ELF-1 (cell line): ENCODE measurements around the gene PDE4B.

Experiments used
- DNase-seq: peaks from one replicate; pipeline ENCODE4 v3.0.0-alpha.2; 2016; ENCODE audit warnings: low read depth, low spot score

Gene PDE4B

GRCh38 chr1:66237722-66238479, 445.2 kb downstream of the PDE4B start:
- DNase-seq, result no peak

- no peak for DNase-seq
These were observed 447.1 kb downstream of the PDE4B start for GRCh38 chr1:66239834-66240233.

GRCh38 chr1:66240491-66241484, 448.1 kb downstream of the PDE4B start:
- no peak for DNase-seq

GRCh38 chr1:66242646-66243547, 450.2 kb downstream of the PDE4B start:
- peak; percentile 81 for DNase-seq

GRCh38 chr1:66243548-66244130, 450.9 kb downstream of the PDE4B start:
- DNase-seq, result no peak

- no peak for DNase-seq
These were observed 451.7 kb downstream of the PDE4B start for GRCh38 chr1:66244429-66244828.

- no peak for DNase-seq
These were observed 453.0 kb downstream of the PDE4B start for GRCh38 chr1:66245691-66246090.

GRCh38 chr1:66246351-66247269, 453.9 kb downstream of the PDE4B start:
- no peak for DNase-seq

- DNase-seq, result no peak
These were observed 454.9 kb downstream of the PDE4B start for GRCh38 chr1:66247415-66248208.

- no peak for DNase-seq
These were observed 455.6 kb downstream of the PDE4B start for GRCh38 chr1:66248257-66248656.

GRCh38 chr1:66248746-66249145, 456.1 kb downstream of the PDE4B start:
- no peak for DNase-seq

- DNase-seq, result no peak
These were observed 457.4 kb downstream of the PDE4B start for GRCh38 chr1:66250075-66250474.

- no peak for DNase-seq
These were observed 457.8 kb downstream of the PDE4B start for GRCh38 chr1:66250478-66250877.

GRCh38 chr1:66251546-66251945, 458.9 kb downstream of the PDE4B start:
- no peak for DNase-seq

- no peak for DNase-seq
These were observed 460.7 kb downstream of the PDE4B start for GRCh38 chr1:66253330-66253921.

GRCh38 chr1:66254785-66255184, 462.1 kb downstream of the PDE4B start:
- DNase-seq, result no peak

- no peak for DNase-seq
These were observed 464.2 kb downstream of the PDE4B start for GRCh38 chr1:66256629-66257572.
